Thyroid gland (tissue), 4 donors: ENCODE results near the gene PPIL4. TPM values are rescaled to one million over a fixed set of nuclear protein-coding genes. Genes with fewer than 3 reads are reported as not detected.

ENCODE experiments used
- DNase-seq, 2 donors: peaks; one replicate each; pipeline ENCODE4 v3.0.0-alpha.2; 2019
- H3K27ac ChIP-seq, 3 donors: fragments of 200-600 bp; sonication (generic); 1 replicate in 2 of 3; 2 replicates in 1 of 3; pipeline ENCODE4 v1.5.1; 2016 to 2019; ENCODE audit warnings: mild to moderate bottlenecking in 1 of 3, moderate library complexity in 1 of 3
- H3K27me3 ChIP-seq: fragments of 200-600 bp; sonication (generic); one replicate; pipeline ENCODE4 v1.5.1; 2019
- H3K36me3 ChIP-seq, 2 donors: fragments of 200-600 bp; sonication (generic); one replicate each; pipeline ENCODE4 v1.5.1; 2016 to 2019
- H3K4me1 ChIP-seq, 2 donors: fragments of 200-600 bp; sonication (generic); one replicate each; pipeline ENCODE4 v1.5.1; 2017 to 2019
- H3K4me3 ChIP-seq, 3 donors: fragments of 200-600 bp; sonication (generic); replicated peaks in 1 of 3; 1 replicate in 2 of 3; 2 replicates in 1 of 3; pipeline ENCODE4 v1.5.1; 2016; ENCODE audit warnings: mild to moderate bottlenecking in 1 of 3
- H3K9me3 ChIP-seq: fragments of 200-600 bp; sonication (generic); one replicate; pipeline ENCODE4 v1.5.1; 2017
- POLR2A ChIP-seq, 2 donors: fragments of 450-650 bp; IDR thresholded peaks; one replicate each; pipeline ENCODE4 v1.6.1; 2017; ENCODE audit warnings: antibody characterized with exemption in 2 of 2, mild to moderate bottlenecking in 2 of 2, moderate library complexity in 1 of 2
- WGBS, 2 donors: methylation state at CpG; one replicate each; pipeline ENCODE4 v1.1.5; 2017; 5-methylcytosine and 5-hydroxymethylcytosine counted together
- intact Hi-C: fragments of 100-400 bp; cut with DNase I; formaldehyde crosslinking; loops from one replicate; pipeline ENCODE4 v1.15.1; 2023
- total RNA-seq, 4 donors: library from RNA; depleted of rRNA; stranded (reverse); fragments of >200 nt; gene quantifications; one replicate each; pipeline ENCODE4 v1.2.3, GENCODE V29; 2016
- TF ChIP-seq, protein P1 (sequence below), 6 experiments: fragments of 200-600 bp in 3 of 6; fragments of 450-650 bp in 3 of 6; sonication (generic) in 3 of 6; IDR thresholded peaks; one replicate each; pipeline ENCODE4 v1.5.1; 2016 to 2019; ENCODE audit warnings: antibody characterized with exemption in 6 of 6, mild to moderate bottlenecking in 2 of 6, inconsistent platforms in 1 of 6, moderate library complexity in 1 of 6

Gene PPIL4
- total RNA-seq, 4 donors from 2014 or later = 42.4 to 57.2 (median 48.4) TPM

- Histone ChIP-seq H3K27ac (peak within 1 kb of the TSS in 1 of 3 donors; percentile 87), H3K4me1 (peaks cover 17 to 31% of the 10 kb centered on the region in 2 donors), H3K4me3 (no peak within 1 kb of the TSS), H3K36me3 (no peaks in the 10 kb centered on the region), H3K27me3 (no peaks in the 10 kb centered on the region), H3K9me3 (no peaks in the 10 kb centered on the region)
- peak; percentile 46 to 48 for DNase-seq
- intact Hi-C loops = no loop called here
- WGBS, 2 donors = 51 to 66% methylated on average over 18 to 19 of the region's 22 CpGs
- no peak for TF ChIP-seq POLR2A (IDR thresholded peaks at IDR 0.05)
- TF ChIP-seq, protein P1, sequence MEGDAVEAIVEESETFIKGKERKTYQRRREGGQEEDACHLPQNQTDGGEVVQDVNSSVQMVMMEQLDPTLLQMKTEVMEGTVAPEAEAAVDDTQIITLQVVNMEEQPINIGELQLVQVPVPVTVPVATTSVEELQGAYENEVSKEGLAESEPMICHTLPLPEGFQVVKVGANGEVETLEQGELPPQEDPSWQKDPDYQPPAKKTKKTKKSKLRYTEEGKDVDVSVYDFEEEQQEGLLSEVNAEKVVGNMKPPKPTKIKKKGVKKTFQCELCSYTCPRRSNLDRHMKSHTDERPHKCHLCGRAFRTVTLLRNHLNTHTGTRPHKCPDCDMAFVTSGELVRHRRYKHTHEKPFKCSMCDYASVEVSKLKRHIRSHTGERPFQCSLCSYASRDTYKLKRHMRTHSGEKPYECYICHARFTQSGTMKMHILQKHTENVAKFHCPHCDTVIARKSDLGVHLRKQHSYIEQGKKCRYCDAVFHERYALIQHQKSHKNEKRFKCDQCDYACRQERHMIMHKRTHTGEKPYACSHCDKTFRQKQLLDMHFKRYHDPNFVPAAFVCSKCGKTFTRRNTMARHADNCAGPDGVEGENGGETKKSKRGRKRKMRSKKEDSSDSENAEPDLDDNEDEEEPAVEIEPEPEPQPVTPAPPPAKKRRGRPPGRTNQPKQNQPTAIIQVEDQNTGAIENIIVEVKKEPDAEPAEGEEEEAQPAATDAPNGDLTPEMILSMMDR (IDR thresholded peaks at IDR 0.05) = peak in 3 of 6 experiments; percentile 11 to 32 (median 14)
Measured at GRCh38 chr6:149484733-149485700, 60.8 kb downstream of the PPIL4 start, which contains the start of gene ZC3H12D. TSS of gene ZC3H12D (minus strand) at chr6:149485014. CDS start at chr6:149474543, 10,471 bp downstream.

GRCh38 chr6:149483849-149484655, 61.8 kb downstream of the PPIL4 start:
- Histone ChIP-seq H3K27me3 (no peaks in the 10 kb centered on the region), H3K27ac (peak overlapping the region in 1 of 3 donors; percentile 87), H3K9me3 (no peaks in the 10 kb centered on the region), H3K36me3 (no peaks in the 10 kb centered on the region), H3K4me1 (peaks cover 17 to 29% of the 10 kb centered on the region in 2 donors), H3K4me3 (no peak overlapping the region)
- WGBS, 2 donors = 87 to 93% methylated on average over 11 of the region's 11 CpGs
- intact Hi-C loops = no loop called here
- no peak for TF ChIP-seq POLR2A (IDR thresholded peaks at IDR 0.05)
- TF ChIP-seq, protein P1 (IDR thresholded peaks at IDR 0.05) = no peak
- DNase-seq = no peak

DNA sequence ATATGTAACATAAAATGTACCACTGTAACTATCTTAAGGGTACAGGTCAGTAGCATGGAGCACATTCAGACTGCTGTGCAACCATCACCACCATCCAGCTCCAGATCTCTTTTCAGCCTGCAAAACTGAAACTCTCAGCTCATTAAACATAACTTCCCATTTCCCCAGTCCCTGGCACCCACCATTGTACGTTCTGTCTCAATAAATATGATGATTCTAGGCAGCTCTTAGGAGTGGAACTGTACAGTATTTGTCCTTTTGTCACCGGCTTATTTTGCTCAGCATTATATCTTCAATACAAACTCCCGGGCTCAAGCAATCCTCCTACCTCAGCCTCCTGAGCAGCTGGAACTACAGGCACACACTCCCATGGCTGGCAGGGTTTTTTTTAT, 62.5 kb downstream of the PPIL4 start:
- Histone ChIP-seq H3K27me3 (no peaks in the 10 kb centered on the region), H3K4me1 (peaks cover 17 to 22% of the 10 kb centered on the region in 2 donors), H3K27ac (peak overlapping the region; percentile 31 to 87 (median 64)), H3K9me3 (no peaks in the 10 kb centered on the region), H3K36me3 (no peaks in the 10 kb centered on the region), H3K4me3 (no peak overlapping the region)
- 83 to 90% methylated on average over 3 of the region's 3 CpGs for WGBS, 2 donors
- no peak for DNase-seq
- intact Hi-C loops = no loop called here
- TF ChIP-seq POLR2A (IDR thresholded peaks at IDR 0.05) = no peak
- TF ChIP-seq, protein P1 (IDR thresholded peaks at IDR 0.05) = no peak

DNA sequence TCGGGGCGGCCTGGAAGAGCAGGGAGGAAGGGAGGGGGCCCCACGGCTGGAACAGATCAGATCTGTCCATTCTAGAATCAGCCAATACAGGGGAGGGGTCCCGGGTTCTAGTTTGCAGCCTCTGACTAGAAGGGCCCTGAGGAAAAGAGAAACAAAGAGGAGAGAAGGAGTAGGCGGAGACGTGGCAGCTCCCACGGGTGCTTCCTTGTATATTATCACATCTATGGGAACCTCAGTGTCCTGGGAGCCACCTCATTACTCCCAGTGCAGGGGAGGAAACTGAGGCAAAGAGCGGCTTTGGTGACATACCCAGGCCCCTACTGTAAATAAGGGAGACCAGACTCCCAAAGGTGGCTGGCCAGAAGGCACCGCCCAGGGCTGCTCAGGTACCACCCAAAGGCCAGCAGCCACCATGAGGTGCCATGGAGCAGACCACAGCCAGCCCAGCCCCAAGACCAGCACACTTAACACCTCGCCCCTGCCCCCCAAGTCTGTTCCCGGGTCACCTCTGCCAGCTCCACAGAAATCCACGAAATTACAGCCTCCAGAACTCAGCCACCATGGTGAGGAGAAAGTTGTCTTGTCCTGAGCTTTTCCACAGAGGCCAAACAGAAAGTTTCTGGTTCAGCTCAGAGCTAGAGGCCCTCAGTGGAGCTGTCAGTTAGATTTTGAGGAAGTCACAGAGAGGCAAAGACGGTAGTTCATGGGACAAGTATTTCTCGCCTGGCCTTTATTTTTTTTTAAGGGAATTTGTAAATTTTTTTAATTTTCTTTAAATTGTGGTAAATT, 63.1 kb downstream of the PPIL4 start:
- DNase-seq = no peak
- H3K27me3 ChIP-seq = no peaks in the 10 kb centered on the region
- H3K9me3 ChIP-seq = no peaks in the 10 kb centered on the region
- 58 to 70% methylated on average over 14 of the region's 14 CpGs for WGBS, 2 donors
- intact Hi-C loops = no loop called here
- peak overlapping the region; percentile 31 to 87 (median 64) for H3K27ac ChIP-seq
- TF ChIP-seq POLR2A (IDR thresholded peaks at IDR 0.05) = no peak
- no peaks in the 10 kb centered on the region for H3K36me3 ChIP-seq
- H3K4me3 ChIP-seq = peak overlapping the region in 1 of 3 donors; percentile 26
- peaks cover 17 to 22% of the 10 kb centered on the region in 2 donors for H3K4me1 ChIP-seq
